ENCODE results near the gene EPHA3.

DNA sequence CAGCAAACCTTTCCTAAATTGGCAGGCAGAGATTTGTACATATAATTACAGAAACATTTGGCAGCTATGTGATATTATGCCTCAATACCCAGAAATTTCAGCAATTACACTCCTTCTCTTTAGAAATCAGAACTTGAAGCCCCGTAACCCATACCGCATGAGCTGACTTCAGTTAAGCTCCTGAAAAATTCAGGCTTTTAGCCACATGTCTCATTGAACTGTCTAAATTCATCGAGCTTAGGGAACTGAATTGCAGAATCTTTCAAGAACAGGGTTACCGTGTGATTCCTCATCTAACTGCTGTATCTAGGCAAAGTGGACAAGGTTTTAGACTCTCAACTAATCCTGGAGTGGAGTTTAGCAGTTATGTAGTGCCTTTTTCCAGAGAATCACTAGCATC, 333.0 kb downstream of the EPHA3 start:
- TF ChIP-seq CTCF (IDR thresholded peaks at IDR 0.05 in 4 of 5, conservative IDR thresholded peaks at IDR 0.05 in 1 of 5) (no peak), POLR2A (IDR thresholded peaks at IDR 0.05) (no peak)

All from gastrocnemius medialis (tissue), 4 donors.